Progenitor cell of endocrine pancreas (in vitro differentiated cells): ENCODE results near the gene DSG3. TPM values are rescaled to one million over a fixed set of nuclear protein-coding genes. Genes with fewer than 3 reads are reported as not detected.
A peak's percentile ranks its signal among the peaks of the same experiment; 100 is the strongest.
"Not testable (repeated sequence)": the region's sequence is repeated elsewhere in the genome, so short reads cannot be mapped to it uniquely, and the experiment has no call there.

Experiments
- DNase-seq: peaks from one replicate; pipeline ENCODE4 v3.0.0; 2021; ENCODE audit warnings: low spot score; ENCODE audit not compliant: unreplicated experiment
- H3K27ac Mint-ChIP-seq: 2 replicates; pipeline ENCODE4 v1.8.0; 2021; ENCODE audit warnings: mild to moderate bottlenecking, moderate library complexity, mixed read lengths
- H3K27me3 Mint-ChIP-seq: 2 replicates; pipeline ENCODE4 v1.8.0; 2021; ENCODE audit warnings: mixed read lengths
- H3K36me3 Mint-ChIP-seq: 2 replicates; pipeline ENCODE4 v1.8.0; 2022; ENCODE audit warnings: mixed read lengths; ENCODE audit not compliant: insufficient read depth
- H3K4me1 Mint-ChIP-seq: 2 replicates; pipeline ENCODE4 v1.8.0; 2021; ENCODE audit warnings: low read depth, mixed read lengths
- H3K4me3 Mint-ChIP-seq: 2 replicates; pipeline ENCODE4 v1.8.0; 2021; ENCODE audit warnings: low read depth, mild to moderate bottlenecking, moderate library complexity, mixed read lengths
- H3K9me3 Mint-ChIP-seq: 2 replicates; pipeline ENCODE4 v1.8.0; 2021; ENCODE audit warnings: low read depth, mixed read lengths
- CTCF ChIP-seq: fragments of 200-600 bp; sonication (generic); IDR thresholded peaks from one replicate; pipeline ENCODE4 v1.5.0; 2021; ENCODE audit warnings: antibody characterized with exemption, mild to moderate bottlenecking; ENCODE audit not compliant: unreplicated experiment
- total RNA-seq: library from RNA; stranded (reverse); gene quantifications from 2 replicates; pipeline ENCODE4 v1.2.1, GENCODE V29; 2021

The DSG3 gene
- total RNA-seq, 1 donor from 2014 or later, result not detected

- Mint-ChIP-seq H3K9me3 (peaks cover 5% of the 10 kb centered on the region), H3K27ac (no peak overlapping the region), H3K36me3 (no peaks in the 10 kb centered on the region), H3K4me3 (no peak overlapping the region), H3K4me1 (peaks cover 6% of the 10 kb centered on the region), H3K27me3 (no peaks in the 10 kb centered on the region)
- DNase-seq, result no peak
- TF ChIP-seq CTCF, result no peak
These were observed 45.1 kb downstream of the DSG3 start for GRCh38 chr18:31492671-31493070.

GRCh38 chr18:31493171-31493570, 45.6 kb downstream of the DSG3 start:
- Mint-ChIP-seq H3K4me1 (peaks cover 4% of the 10 kb centered on the region), H3K9me3 (peaks cover 5% of the 10 kb centered on the region), H3K36me3 (no peaks in the 10 kb centered on the region), H3K27ac (no peak overlapping the region), H3K4me3 (no peak overlapping the region), H3K27me3 (no peaks in the 10 kb centered on the region)
- no peak for TF ChIP-seq CTCF
- no peak for DNase-seq

- Mint-ChIP-seq H3K27ac (no peak overlapping the region), H3K36me3 (no peaks in the 10 kb centered on the region), H3K9me3 (peaks cover 5% of the 10 kb centered on the region), H3K4me3 (no peak overlapping the region), H3K27me3 (no peaks in the 10 kb centered on the region), H3K4me1 (peaks cover 5% of the 10 kb centered on the region)
- DNase-seq, result no peak
- no peak for TF ChIP-seq CTCF
These were observed 46.4 kb downstream of the DSG3 start for GRCh38 chr18:31493941-31494340.

- H3K4me1 Mint-ChIP-seq, result peaks cover 12% of the 10 kb centered on the region
- H3K9me3 Mint-ChIP-seq, H3K36me3 Mint-ChIP-seq, H3K4me3 Mint-ChIP-seq, H3K27ac Mint-ChIP-seq, DNase-seq, H3K27me3 Mint-ChIP-seq: not testable (repeated sequence)
These were observed 47.2 kb downstream of the DSG3 start for GRCh38 chr18:31494705-31495244.

- no peaks in the 10 kb centered on the region for H3K9me3 Mint-ChIP-seq
- no peaks in the 10 kb centered on the region for H3K36me3 Mint-ChIP-seq
- no peak for DNase-seq
- H3K27ac Mint-ChIP-seq, result peak overlapping the region; percentile 93
- H3K27me3 Mint-ChIP-seq, result no peaks in the 10 kb centered on the region
- TF ChIP-seq CTCF, result peak; percentile 21
- H3K4me1 Mint-ChIP-seq, result peaks cover 16% of the 10 kb centered on the region
- H3K4me3 Mint-ChIP-seq, result peak overlapping the region; percentile 97
These were observed 49.9 kb downstream of the DSG3 start for GRCh38 chr18:31497404-31497835.

GRCh38 chr18:31497836-31498573, 50.5 kb downstream of the DSG3 start, which contains the start of gene DSG2:
TSS of gene DSG2 (plus strand) at chr18:31498177. CDS start at chr18:31498252, 75 bp downstream.
- peak within 1 kb of the TSS; percentile 98 for H3K27ac Mint-ChIP-seq
- peak; percentile 76 for DNase-seq
- H3K4me1 Mint-ChIP-seq, result peaks cover 16% of the 10 kb centered on the region
- H3K27me3 Mint-ChIP-seq, result no peaks in the 10 kb centered on the region
- no peak for TF ChIP-seq CTCF
- no peaks in the 10 kb centered on the region for H3K9me3 Mint-ChIP-seq
- H3K4me3 Mint-ChIP-seq, result peak within 1 kb of the TSS; percentile 97
- peaks cover 1% of the 10 kb centered on the region for H3K36me3 Mint-ChIP-seq
